GM18951 (cell line): ENCODE measurements around the gene TMEM214.
A peak's percentile ranks its signal among the peaks of the same experiment; 100 is the strongest.

Experiments
- POLR2A ChIP-seq: IDR thresholded peaks from 4 replicates; pipeline ENCODE4 v1.6.1; 2011; ENCODE audit warnings: mild to moderate bottlenecking; ENCODE audit not compliant: insufficient read length, insufficient read depth; ENCODE audit errors: extremely low read depth
- in situ Hi-C: fragments of 300-500 bp; cut with MboI; formaldehyde crosslinking; loops from one replicate; pipeline ENCODE4 v1.12.0; 2022; ENCODE audit warnings: low sequenced_read_pairs, mixed read lengths, inconsistent platforms; ENCODE audit not compliant: unreplicated experiment

The TMEM214 gene

GRCh38 chr2:27032495-27033252, at the start of gene TMEM214:
TSS of gene TMEM214 (plus strand) at chr2:27032965. CDS start at chr2:27033016, 51 bp downstream.
- peak; percentile 90 for TF ChIP-seq POLR2A
- in situ Hi-C loops: no loop called here

- TF ChIP-seq POLR2A: no peak
- in situ Hi-C loops: no loop called here
Measured at GRCh38 chr2:26983746-26984145, 49.0 kb upstream of the TMEM214 start.

- in situ Hi-C loops: no loop called here
- TF ChIP-seq POLR2A: no peak
Measured at GRCh38 chr2:26985807-26986206, 47.0 kb upstream of the TMEM214 start.

- in situ Hi-C loops: no loop called here
- TF ChIP-seq POLR2A: no peak
Measured at GRCh38 chr2:26986576-26986975, 46.2 kb upstream of the TMEM214 start.

GRCh38 chr2:26988058-26988860, 44.5 kb upstream of the TMEM214 start:
- TF ChIP-seq POLR2A: no peak
- in situ Hi-C loops: no loop called here

- in situ Hi-C loops: no loop called here
Measured at GRCh38 chr2:26989156-26989555, 43.6 kb upstream of the TMEM214 start.

GRCh38 chr2:26991717-26992116, 41.0 kb upstream of the TMEM214 start:
- no peak for TF ChIP-seq POLR2A
- in situ Hi-C loops: no loop called here

More at GRCh38 chr2:26989156-26989555, 43.6 kb upstream of the TMEM214 start:
- no peak for TF ChIP-seq POLR2A

- in situ Hi-C loops: no loop called here
- no peak for TF ChIP-seq POLR2A
Measured at GRCh38 chr2:26993768-26994167, 39.0 kb upstream of the TMEM214 start.

GRCh38 chr2:26994983-26995382, 37.8 kb upstream of the TMEM214 start:
- in situ Hi-C loops: no loop called here

GRCh38 chr2:26997394-26997793, 35.4 kb upstream of the TMEM214 start:
- no peak for TF ChIP-seq POLR2A
- in situ Hi-C loops: no loop called here

More at GRCh38 chr2:26994983-26995382, 37.8 kb upstream of the TMEM214 start:
- no peak for TF ChIP-seq POLR2A

GRCh38 chr2:26998323-26998722, 34.4 kb upstream of the TMEM214 start:
- in situ Hi-C loops: no loop called here
- no peak for TF ChIP-seq POLR2A

- in situ Hi-C loops: no loop called here
Measured at GRCh38 chr2:27000228-27000627, 32.5 kb upstream of the TMEM214 start.

GRCh38 chr2:27000995-27001394, 31.8 kb upstream of the TMEM214 start:
- TF ChIP-seq POLR2A: no peak
- in situ Hi-C loops: no loop called here

More at GRCh38 chr2:27000228-27000627, 32.5 kb upstream of the TMEM214 start:
- no peak for TF ChIP-seq POLR2A

- in situ Hi-C loops: no loop called here
- TF ChIP-seq POLR2A: no peak
Measured at GRCh38 chr2:27001950-27002349, 30.8 kb upstream of the TMEM214 start.
